Prostate gland (tissue), 2 donors: Measurements from ENCODE around the gene ASXL3. TPM values are rescaled to one million over a fixed set of nuclear protein-coding genes. Genes with fewer than 3 reads are reported as not detected.

Experiments used
- DNase-seq: peaks from one replicate; pipeline ENCODE4 v3.0.0-alpha.2; 2019; ENCODE audit warnings: low spot score
- H3K27ac ChIP-seq, 2 donors: fragments of 200-600 bp; sonication (generic); 2 replicates each; pipeline ENCODE4 v1.5.1; 2017 to 2019
- H3K27me3 ChIP-seq: fragments of 200-600 bp; sonication (generic); replicated peaks from 2 replicates; pipeline ENCODE4 v1.5.1; 2019; ENCODE audit not compliant: insufficient read depth
- H3K36me3 ChIP-seq, 2 donors: fragments of 200-600 bp; sonication (generic); 1 replicate in 1 of 2; 2 replicates in 1 of 2; pipeline versions ENCODE4 v1.5.1 to v1.8.1; 2017 to 2019
- H3K4me1 ChIP-seq: fragments of 200-600 bp; sonication (generic); replicated peaks from 2 replicates; pipeline ENCODE4 v1.5.1; 2019
- H3K4me3 ChIP-seq, 2 donors: fragments of 200-600 bp; sonication (generic); 2 replicates each; pipeline ENCODE4 v1.5.1; 2017 to 2019
- H3K9me3 ChIP-seq: fragments of 200-600 bp; sonication (generic); 2 replicates; pipeline ENCODE4 v1.5.1; 2017
- POLR2A ChIP-seq: fragments of 450-650 bp; IDR thresholded peaks from one replicate; pipeline ENCODE4 v1.6.1; 2016; ENCODE audit warnings: antibody characterized with exemption, mild to moderate bottlenecking
- POLR2AphosphoS5 ChIP-seq: sonication (generic); formaldehyde crosslinking; IDR thresholded peaks from one replicate; pipeline ENCODE4 v1.6.1; 2017; ENCODE audit warnings: antibody characterized with exemption
- WGBS: methylation state at CpG from one replicate; pipeline ENCODE4 v1.1.5; 2018; 5-methylcytosine and 5-hydroxymethylcytosine counted together
- intact Hi-C: fragments of 100-400 bp; cut with DNase I; formaldehyde crosslinking; loops from one replicate; pipeline ENCODE4 v1.14.2; 2022
- total RNA-seq, 2 donors: library from RNA; depleted of rRNA; stranded (reverse); fragments of >200 nt; gene quantifications; one replicate each; pipeline ENCODE4 v1.1.0, GENCODE V29; 2016
- TF ChIP-seq, protein P1 (sequence below), 4 experiments: fragments of 200-600 bp in 2 of 4; fragments of 450-650 bp in 2 of 4; sonication (generic) in 2 of 4; IDR thresholded peaks; 1 replicate in 3 of 4; 2 replicates in 1 of 4; pipeline ENCODE4 v1.5.1; 2016 to 2019; ENCODE audit warnings: antibody characterized with exemption in 4 of 4, mild to moderate bottlenecking in 2 of 4, moderate library complexity in 2 of 4

The ASXL3 gene
- total RNA-seq, 2 donors from 2014 or later, result 5.1 to 7.3 TPM

DNA sequence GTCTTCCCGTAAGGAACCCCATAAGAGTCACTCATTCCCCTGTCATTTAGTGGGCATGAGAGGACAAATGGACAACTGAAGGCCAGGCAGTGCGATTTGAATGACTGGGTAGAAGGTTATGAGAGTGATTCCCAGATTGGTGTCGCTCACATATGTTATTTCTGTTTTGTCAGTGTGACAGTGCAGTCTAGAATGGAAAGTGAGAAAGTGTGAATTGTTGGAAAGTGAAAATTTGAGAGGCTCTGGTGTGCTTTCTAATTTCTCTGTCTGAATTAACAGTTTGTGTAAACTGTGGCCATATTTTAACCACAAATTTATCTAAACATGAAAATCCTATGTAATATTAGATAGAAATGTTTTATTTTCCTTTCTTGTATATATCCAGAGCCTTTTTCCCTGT is 49.1 kb downstream of the ASXL3 start:
- intact Hi-C loops, result no loop called here
- whole genome bisulfite sequencing, result 92% methylated on average over 3 of the region's 3 CpGs
- H3K27me3 ChIP-seq, result no peaks in the 10 kb centered on the region
- no peak overlapping the region for H3K27ac ChIP-seq
- H3K9me3 ChIP-seq, result no peaks in the 10 kb centered on the region
- no peaks in the 10 kb centered on the region for H3K4me1 ChIP-seq
- TF ChIP-seq POLR2A (no peak), POLR2AphosphoS5 (no peak)
- TF ChIP-seq, protein P1, sequence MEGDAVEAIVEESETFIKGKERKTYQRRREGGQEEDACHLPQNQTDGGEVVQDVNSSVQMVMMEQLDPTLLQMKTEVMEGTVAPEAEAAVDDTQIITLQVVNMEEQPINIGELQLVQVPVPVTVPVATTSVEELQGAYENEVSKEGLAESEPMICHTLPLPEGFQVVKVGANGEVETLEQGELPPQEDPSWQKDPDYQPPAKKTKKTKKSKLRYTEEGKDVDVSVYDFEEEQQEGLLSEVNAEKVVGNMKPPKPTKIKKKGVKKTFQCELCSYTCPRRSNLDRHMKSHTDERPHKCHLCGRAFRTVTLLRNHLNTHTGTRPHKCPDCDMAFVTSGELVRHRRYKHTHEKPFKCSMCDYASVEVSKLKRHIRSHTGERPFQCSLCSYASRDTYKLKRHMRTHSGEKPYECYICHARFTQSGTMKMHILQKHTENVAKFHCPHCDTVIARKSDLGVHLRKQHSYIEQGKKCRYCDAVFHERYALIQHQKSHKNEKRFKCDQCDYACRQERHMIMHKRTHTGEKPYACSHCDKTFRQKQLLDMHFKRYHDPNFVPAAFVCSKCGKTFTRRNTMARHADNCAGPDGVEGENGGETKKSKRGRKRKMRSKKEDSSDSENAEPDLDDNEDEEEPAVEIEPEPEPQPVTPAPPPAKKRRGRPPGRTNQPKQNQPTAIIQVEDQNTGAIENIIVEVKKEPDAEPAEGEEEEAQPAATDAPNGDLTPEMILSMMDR (IDR thresholded peaks at IDR 0.05), result no peak
- no peaks in the 10 kb centered on the region for H3K36me3 ChIP-seq
- DNase-seq, result no peak
- H3K4me3 ChIP-seq, result no peak overlapping the region

DNA sequence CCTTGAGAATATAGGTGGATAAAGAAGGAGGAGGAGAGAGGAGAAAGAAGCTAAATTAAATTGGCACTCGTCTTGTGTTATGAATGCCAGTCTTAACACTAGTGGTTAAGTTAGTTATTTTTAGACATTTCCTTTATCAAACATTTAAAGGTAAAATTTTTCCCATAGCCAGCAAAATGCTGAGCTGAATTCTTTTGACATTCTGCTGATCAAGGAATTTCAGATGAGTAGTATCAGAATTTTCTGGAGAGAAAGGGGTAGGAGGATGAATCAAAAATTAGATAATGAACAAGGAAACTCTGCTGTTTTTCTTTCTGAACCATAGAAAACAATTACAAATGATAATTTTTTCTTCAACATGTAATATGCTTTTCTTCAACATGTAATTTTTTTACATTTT is 52.5 kb downstream of the ASXL3 start:
- Histone ChIP-seq H3K27ac (no peak overlapping the region), H3K4me3 (no peak overlapping the region), H3K4me1 (no peaks in the 10 kb centered on the region), H3K9me3 (no peaks in the 10 kb centered on the region), H3K27me3 (no peaks in the 10 kb centered on the region), H3K36me3 (no peaks in the 10 kb centered on the region)
- TF ChIP-seq, protein P1 (IDR thresholded peaks at IDR 0.05), result no peak
- TF ChIP-seq POLR2AphosphoS5 (no peak), POLR2A (no peak)
- WGBS, result 97% methylated on average over 1 of the region's 1 CpG
- intact Hi-C loops, result no loop called here
- DNase-seq, result no peak

DNA sequence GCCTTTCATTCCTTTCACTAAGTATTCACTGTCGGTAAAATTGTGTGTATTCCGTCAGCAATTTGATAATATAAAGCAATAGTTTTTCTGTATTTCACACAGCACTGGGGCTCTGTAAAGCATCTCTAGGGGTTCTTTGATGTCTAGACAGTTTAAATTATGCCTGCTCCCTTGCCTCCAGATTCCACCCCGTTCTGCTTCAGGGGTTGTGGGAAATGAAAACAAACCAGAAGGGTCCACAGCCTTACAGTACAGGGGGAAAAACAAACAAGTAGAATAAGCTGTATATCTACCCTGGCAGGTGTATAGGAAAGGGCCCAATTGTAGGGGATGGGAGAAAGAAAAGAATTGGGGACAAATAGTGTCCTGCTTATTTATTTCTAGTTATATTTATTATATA is 63.1 kb downstream of the ASXL3 start:
- H3K27me3 ChIP-seq, result no peaks in the 10 kb centered on the region
- TF ChIP-seq POLR2AphosphoS5 (no peak), POLR2A (no peak)
- TF ChIP-seq, protein P1 (IDR thresholded peaks at IDR 0.05), result no peak
- H3K27ac ChIP-seq, result no peak overlapping the region
- H3K9me3 ChIP-seq, result no peaks in the 10 kb centered on the region
- no peaks in the 10 kb centered on the region for H3K36me3 ChIP-seq
- intact Hi-C loops, result no loop called here
- H3K4me3 ChIP-seq, result no peak overlapping the region
- no peak for DNase-seq
- 84% methylated on average over 3 of the region's 3 CpGs for WGBS
- H3K4me1 ChIP-seq, result no peaks in the 10 kb centered on the region

DNA sequence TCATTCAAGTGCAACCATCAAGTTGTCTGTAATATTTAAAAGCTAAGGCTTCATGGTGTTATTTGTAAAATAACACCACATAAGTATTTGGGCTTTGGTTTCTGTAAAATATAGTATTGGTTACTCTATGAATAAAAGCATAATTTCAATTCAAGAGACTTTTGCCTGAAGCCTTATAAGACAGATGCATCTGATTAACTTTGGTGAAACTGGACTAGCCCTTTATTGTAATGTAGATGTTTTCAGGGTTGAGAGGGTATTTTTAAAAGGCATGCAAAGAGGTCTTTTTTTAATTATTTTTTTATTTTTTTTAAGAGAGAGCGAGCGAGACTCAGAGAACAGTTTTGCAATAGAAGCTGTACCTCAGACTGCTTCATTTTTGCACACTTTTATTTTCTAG is 66.5 kb downstream of the ASXL3 start:
- no peaks in the 10 kb centered on the region for H3K4me1 ChIP-seq
- intact Hi-C loops, result no loop called here
- no peaks in the 10 kb centered on the region for H3K27me3 ChIP-seq
- TF ChIP-seq POLR2AphosphoS5 (no peak), POLR2A (no peak)
- TF ChIP-seq, protein P1 (IDR thresholded peaks at IDR 0.05), result no peak
- no peaks in the 10 kb centered on the region for H3K36me3 ChIP-seq
- DNase-seq, result no peak
- H3K9me3 ChIP-seq, result no peaks in the 10 kb centered on the region
- WGBS, result 95% methylated on average over 2 of the region's 2 CpGs
- no peak overlapping the region for H3K4me3 ChIP-seq
- no peak overlapping the region for H3K27ac ChIP-seq

DNA sequence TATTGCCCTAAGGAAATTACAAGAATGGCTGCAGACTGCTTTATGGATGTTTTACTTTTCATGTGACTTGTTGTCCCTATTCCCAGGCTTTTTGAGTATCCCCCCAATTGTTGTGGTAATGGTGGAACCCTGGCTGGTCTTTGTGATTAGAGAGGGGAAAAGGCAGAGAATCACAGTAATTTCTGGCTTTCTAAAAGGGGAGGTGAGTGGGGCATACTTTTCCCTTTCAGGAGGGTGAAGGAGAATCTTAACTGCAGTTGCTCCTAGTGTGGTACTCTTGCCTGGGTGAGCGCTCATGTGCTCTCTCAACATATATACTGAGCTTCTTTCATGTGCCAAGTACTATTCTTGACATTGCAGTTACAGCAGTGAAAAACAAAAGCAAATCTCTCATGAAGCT is 69.3 kb downstream of the ASXL3 start:
- H3K36me3 ChIP-seq, result no peaks in the 10 kb centered on the region
- no peaks in the 10 kb centered on the region for H3K4me1 ChIP-seq
- TF ChIP-seq POLR2A, result no peak
- TF ChIP-seq, protein P1 (IDR thresholded peaks at IDR 0.05), result no peak
- TF ChIP-seq POLR2AphosphoS5, result no peak
- WGBS, result 97% methylated on average over 1 of the region's 1 CpG
- no peak overlapping the region for H3K4me3 ChIP-seq
- no peaks in the 10 kb centered on the region for H3K9me3 ChIP-seq
- no peak for DNase-seq
- H3K27me3 ChIP-seq, result no peaks in the 10 kb centered on the region
- intact Hi-C loops, result no loop called here
- no peak overlapping the region for H3K27ac ChIP-seq
